HG02798 (cell line): ENCODE results near the gene NRP2.
A peak's percentile ranks its signal among the peaks of the same experiment; 100 is the strongest.

ENCODE experiments used
- ATAC-seq: cut with Tn5 transposase; IDR thresholded peaks from one replicate; pipeline ENCODE4 v1.9.1; 2021; ENCODE audit warnings: mild to moderate bottlenecking; ENCODE audit not compliant: unreplicated experiment, poor library complexity

Gene NRP2

DNA sequence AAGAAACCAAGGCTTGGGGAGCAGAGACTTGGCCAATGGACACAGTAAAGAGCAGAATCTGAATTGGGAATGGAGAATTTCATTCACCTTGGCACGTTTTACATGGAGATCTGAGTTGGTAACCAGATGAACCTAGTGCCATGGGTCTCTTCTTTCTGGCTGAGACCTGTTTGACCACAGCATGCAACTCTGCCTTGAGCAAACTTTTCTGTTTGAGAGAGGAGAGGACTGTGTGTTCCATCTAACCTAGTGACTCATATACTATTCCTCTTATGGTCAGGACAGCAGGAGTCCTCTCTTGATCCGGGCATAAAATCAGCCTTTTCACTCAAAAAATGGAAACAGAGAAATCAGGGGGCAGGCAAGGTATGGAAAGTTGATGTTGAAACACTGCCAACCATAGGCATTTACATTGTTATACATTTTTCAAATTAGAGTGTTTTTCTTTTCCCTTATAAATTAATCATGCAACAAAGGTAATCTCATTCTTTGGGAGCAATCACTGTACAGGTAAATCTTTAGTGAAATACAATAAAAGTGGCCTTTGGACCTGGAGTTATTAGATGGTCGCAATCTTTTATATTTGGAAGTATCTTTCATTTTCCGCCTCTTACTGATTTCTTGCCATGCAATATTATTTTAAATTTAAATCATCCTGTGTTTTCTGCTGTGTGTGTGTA, 86.7 kb downstream of the NRP2 start:
- ATAC-seq: no peak

DNA sequence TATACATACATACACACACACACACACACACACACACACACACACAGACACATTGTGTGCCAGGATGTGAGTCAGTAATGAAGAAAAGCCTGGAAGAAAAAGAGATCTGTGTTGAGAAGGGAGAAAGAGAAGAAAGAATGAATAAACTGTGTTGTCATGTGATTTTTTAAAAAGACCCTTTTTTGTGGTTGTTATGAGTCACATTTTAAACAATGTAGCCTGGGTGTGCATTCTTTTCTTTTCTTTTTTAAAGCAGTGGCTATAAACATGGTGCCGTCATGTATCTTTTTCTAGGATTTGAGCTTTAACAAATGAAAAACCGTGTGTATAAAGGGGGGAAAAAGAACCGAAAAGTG, 87.2 kb downstream of the NRP2 start:
- no peak for ATAC-seq

DNA sequence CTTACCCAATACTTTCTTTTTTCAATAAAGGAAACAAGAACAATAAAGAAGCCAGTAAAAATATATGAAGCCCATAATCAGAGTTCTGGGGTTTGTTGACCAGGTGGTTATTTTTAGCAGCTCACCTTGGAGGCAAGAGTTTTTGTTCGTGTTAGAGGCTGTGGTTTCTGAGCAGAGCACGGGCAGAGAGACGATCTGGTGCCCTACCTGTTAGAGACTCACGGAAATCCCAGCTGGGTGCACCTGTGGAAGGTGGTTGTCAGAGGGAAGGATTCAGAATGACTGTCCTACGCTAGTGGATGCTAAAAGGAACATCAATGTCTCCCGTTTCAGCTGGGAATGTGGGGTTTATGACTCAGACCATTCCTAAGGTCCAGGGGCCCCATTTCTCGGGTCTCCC, 87.6 kb downstream of the NRP2 start:
- no peak for ATAC-seq

DNA sequence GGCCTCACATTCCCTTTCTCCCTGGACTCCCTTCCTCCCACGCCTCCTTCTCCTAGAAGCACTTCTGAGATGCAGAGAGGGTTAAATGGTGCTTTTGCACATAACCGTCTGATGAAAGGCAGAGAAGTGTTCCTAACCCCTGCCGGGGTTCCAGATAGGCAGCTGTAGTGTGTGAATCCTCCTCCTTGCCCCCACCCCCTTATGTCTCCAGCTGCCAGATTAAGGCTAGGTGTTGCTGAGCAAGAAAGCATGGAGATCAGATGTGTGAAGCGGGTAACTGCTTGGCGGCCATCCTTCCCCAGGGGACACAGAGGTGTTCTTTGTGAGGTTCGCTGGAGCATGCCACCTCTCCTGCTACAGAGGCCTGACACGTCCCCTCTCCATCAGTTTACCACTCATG, 88.3 kb downstream of the NRP2 start:
- no peak for ATAC-seq

DNA sequence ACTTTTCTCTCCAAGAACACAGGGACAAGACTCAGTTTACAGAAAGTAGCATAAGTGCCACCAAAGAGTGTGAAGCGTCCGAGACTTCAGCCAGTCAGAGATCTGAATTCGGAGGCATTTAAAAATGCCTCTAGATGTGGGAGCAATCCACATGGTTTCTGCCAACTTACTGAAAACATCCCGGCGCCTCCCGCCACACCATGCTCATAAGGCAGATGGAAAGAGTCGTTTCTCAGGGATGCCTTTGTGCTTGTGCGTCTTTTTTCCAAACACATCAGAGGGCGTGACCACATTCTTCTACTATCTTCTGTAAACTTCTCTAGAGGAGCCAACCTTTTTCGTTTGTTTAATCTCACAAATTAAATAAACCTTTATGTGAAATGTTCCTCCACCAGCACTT, 88.7 kb downstream of the NRP2 start:
- ATAC-seq: no peak

DNA sequence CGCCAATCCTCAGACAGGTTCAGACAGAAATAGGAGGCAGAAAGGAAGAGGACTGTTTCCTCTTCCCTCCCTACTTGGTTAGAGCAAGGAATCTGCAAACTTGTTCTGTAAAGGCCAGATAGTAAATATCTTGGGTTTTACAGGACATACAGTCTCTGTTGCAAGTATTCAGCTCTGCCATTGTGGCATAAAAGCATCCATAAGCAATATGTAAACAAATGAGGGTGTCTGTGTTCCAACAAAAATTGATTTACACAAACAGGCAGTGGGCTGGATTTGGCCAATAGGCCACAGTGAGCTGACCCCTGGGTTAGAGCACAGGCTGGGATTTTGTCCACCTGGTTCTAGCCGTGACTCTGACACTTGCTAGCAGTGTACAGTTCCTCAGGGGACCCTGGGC, 89.4 kb downstream of the NRP2 start:
- no peak for ATAC-seq

DNA sequence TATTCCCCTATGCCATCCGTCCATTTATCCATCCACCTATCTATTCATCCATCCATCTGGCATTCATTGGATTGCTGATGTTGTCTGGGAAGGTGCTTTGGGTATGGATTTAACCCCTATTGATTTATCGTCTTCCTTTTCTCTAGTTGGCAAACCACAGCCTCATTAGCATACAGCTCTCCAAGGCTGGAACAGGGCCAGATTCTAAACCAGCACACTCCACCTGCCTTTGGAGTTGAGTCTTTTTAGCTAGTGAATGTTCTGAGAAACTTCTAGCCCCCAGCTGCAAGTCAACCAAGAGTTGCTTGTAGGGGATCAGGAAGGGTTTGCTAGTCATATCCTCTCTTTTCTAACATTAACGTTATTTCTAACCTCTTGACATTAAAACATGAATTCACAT, 90.7 kb downstream of the NRP2 start:
- ATAC-seq: no peak

DNA sequence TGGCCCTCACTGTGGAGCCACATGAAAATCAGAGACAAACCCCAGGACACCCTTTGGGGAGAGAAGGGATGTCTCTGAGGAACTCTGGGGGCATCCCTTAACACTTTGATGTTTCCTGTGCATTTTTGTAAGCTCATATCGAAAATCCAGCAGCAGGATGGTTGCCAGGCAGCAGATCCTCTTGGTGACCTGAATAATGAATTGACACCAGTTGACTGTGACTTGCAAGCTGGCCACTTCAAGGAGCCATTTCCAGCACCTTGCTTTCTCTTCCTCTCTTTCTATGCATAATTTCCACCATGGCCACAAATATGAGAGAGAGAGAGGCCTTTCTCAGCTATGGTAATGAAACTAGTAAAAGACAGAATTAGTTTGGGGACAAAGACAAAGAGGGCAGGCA, 91.7 kb downstream of the NRP2 start:
- ATAC-seq: no peak

DNA sequence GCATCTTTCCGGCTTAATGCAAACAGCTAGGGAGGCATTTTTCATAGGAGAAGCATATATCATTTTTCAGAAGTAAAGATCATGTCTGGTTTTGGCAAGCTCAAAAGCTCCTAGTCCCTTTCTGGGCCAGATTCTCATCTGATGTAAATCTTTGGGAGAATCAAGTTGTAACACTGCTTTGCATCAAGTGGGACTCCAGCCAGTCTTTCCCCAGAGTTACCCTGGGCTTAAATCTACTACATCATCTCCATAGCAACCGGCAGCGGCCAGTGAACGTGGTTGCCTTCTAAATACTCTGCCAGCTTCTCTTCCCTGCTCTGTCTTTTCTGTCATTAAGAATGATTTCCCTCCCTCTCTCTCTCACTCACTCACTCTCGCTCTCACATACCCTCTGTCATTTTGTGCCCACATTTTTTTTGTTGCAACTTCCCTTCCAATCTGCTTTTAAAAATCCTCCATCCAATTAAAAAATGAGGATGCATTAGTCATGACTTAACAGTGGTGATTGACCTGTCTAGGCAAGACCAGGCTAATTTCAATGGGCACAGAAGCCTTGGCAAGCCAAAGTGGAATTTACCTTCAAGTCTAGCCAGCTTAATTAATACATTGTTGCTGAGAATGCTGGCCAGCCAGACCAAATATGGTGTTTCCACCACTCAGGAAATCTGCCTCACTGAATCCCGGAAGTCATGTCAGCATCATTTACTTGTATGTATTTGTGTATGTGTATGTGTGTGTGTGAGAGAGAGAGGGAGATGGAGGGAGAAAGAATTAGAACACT, 93.0 kb downstream of the NRP2 start:
- no peak for ATAC-seq

DNA sequence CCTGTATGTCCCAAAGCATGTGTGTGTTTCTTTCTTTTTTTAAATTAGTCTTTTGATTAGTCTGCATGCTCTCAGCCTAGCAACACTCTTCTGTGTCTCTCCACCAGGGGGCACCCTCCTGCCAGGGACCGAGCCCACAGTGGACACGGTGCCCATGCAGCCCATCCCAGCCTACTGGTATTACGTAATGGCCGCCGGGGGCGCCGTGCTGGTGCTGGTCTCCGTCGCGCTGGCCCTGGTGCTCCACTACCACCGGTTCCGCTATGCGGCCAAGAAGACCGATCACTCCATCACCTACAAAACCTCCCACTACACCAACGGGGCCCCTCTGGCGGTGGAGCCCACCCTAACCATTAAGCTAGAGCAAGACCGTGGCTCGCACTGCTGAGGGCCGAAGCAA, 93.8 kb downstream of the NRP2 start:
- peak; percentile 68 for ATAC-seq

DNA sequence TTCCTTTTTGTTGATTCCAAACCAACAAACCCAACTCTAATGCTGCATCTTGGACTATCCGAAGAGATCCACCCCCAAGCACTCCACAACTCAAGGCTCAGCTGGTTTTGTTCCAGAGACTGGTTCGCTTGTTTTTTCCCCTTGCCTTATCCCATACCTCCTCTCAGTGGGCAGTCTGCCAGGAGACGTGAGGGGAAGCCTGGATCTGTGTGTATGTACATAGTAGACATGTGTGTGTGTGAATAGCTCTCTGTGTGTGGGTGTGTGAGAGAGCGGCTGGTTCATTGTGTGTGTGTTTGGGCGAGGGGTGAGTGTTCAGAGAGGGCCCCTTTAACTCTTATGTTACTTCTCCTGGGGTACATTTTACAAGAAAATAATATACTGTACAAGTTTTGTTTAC, 94.4 kb downstream of the NRP2 start:
- ATAC-seq: no peak

DNA sequence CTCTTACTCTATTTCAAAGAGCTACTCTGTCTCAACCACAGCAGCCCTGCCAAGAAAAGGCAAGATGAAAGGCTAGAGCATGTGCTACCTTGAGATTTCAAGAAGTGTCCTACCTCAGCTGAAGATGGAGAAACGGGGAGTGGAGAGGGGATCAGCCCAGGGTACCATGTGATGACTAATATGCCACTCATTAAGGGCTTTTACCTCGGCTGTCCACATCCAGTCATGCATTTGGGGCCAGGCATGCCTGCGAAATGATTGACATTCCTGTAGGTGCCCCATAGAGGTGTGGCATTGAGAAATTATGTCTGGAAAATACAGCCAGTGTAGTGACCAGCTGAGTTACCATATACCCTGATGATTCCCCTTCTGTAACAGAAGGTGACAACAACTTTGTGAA, 96.1 kb downstream of the NRP2 start:
- ATAC-seq: no peak

DNA sequence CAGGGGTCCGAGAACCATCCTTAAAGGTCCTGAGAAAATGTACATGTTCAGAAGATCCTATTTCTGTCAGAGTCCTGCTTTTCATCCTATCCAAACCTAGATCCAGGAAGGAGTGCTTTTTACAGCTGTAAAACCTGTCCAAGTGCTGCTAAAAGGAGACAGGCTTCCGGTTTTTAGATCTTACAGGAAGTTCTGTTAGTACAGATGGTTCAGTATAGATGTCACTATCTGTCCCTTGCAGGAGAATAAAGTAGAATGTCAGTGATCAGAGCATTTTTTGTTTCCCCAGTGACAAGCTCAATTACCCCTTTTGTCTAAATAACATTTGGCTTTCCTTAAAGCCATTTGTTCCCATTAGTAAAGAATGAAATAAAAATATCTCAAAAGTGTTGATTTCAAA, 98.3 kb downstream of the NRP2 start:
- ATAC-seq: no peak

DNA sequence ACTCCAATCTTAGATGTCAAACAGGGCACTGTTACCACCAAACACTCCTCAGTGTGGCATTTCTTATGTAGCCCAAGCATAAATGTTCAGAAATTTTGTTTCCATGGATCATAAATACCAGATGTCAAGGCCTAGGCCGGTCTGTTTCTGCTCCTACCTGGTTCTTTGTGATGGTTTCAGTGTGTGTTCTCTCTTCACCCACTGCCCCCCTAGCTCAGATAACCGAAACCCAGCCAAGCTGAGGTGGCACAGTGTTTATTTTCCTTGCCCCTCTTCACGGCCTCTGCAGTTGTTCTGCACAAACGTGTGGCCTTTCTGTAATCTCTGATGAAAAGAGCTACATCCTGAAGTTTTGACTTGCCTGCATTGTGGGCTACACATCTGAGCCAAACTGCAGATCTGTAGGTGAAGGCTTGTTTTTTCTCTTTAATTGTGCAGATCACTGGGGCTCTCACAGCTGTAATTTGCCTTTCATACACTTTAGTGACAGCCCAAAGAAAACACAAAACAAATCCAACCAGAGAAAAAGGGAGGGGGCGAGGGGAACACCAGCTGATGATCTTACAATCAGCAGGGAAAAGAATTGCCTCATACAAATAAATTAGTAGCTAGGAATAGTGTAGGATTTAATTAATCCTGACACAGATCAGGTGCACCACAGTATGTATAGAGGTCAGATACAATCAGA, 99.1 kb downstream of the NRP2 start:
- no peak for ATAC-seq

DNA sequence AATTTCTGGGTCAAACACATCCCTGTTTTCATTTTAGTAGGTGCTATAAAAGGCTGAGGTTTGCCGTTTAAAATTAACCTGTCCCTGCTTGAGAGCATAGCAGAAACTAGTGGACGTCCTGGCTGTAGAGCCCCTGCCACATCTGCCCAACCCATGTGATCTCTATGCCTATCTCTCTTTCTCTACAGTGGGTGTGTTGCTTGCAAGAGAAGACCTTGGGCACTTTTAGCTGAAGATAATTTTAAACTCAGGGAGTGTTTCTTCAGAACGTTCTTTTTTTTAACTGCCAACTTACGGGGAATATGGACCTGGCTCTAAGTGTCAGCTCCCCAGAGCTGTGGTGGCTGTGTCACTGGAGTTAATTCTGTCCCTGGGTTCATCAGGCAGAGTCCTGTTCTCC, 100.6 kb downstream of the NRP2 start:
- no peak for ATAC-seq

DNA sequence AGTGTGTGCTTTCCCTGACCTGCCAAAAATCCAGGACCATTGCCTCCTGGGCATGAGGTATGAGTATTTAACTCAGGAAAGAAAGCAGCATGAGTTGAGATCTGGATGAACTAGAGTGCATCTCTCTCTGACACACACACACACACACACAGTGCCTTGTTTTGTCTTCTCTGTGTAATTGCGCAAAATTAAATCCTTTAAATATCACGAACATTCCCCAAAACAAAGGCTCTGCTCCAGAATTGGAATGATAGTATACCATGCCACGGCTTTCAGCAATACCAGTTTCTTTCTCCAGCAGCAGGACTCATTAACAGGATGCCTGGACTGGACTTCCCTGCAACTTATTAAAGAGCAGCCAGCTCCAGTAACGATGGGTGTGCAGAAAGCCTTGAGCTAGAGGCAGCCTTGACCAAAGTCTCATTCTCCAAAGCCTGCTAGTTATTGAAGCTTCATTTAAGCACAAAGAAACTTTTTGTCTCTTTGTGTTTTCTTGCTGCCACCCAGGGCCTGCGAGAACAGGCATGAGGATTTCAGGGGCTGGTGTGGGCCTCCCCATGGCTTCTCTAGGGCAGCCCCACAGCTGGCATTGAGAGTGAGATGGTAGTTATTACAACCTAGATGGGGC, 101.7 kb downstream of the NRP2 start:
- ATAC-seq: no peak

DNA sequence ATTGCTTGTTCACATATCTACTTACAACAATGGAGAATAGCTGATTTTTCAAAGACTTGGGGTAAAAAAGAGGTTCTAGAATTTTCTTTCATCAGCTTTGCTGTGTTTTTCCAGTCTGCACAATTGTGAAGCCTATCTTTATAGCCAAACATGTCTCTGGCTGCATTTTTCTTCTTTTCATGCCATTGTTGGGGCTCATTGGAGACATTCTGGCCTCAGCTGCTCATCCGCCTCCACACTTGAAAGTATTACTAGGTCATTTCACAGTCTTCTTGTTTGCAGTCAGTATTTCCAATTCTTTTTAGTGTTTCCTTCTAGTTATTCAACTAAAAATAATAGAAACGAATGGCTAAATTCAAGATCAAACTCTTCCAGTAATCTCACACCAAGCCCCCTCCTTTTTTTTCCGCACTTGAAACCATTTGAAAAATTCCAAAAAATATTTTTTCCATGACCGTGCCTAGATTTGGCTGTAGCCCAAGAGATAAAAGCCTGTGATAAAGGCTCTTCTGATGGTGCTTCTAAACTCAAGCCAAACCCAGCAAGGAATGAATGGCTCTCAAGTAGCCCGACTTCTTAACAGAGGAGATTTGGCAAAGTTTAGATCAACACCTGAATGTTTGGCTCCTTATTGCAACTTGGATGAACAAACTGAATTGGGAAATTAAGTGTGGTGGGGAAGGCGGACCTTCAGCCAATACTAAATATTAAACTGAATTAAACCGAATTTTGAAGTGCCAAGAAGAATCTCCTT, 103.4 kb downstream of the NRP2 start:
- no peak for ATAC-seq

DNA sequence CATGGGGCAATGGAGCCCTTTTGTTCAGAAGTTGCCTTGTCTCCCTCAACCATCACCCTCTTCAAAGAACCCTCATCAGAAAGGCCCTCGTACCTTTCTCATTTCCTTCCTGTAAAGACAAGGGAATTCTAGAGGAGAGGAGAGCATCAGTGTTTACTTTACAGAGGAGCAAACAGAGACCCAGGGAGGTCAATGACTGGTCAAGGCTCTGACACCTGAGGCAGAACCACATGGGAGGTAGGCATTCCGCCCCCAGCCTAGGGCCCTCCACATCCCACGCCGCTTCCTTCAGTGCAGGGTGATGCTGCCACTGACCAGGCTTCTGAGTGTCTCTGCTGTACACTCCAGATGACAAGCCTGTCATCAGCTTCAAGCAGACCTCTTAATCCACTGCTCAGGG, 104.7 kb downstream of the NRP2 start:
- ATAC-seq: no peak

DNA sequence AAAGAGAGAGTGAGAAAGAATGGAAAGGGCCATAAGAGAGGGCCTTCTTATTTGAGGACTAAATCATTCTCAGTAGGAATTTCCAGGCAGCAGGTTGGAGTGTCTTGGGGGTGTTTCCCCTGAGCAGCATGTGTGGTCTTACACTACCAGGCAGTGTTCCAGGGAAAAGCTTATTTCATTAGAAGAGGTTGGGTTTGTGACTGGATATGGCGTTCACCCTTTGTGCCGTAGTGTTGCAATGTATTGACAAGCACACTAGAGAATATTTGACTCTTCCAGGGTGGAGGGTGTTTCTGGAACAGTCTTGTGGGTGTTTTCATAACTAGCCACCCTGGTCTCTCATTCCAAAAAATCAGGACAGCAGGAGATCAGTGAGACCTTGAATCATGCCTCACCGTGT, 105.5 kb downstream of the NRP2 start:
- ATAC-seq: no peak

DNA sequence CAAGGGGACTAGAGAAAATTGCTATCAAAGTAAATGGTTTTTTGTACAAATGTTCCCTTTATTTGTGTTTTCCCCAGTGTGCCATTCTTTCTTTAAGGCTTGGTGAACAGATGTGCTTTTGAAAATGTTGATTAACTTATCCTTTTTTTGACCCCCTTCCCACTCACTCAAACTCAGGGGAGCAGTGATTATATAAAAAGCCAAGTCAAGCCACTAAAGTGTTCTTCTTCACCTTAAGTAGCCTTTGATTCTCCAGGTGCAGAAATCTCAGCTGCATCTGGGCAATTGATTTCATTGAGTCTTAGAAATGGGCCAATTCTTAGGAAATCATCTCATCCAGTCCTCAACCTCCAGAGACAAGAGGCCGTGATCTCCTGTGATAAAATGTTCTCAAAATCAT, 107.6 kb downstream of the NRP2 start:
- ATAC-seq: no peak

DNA sequence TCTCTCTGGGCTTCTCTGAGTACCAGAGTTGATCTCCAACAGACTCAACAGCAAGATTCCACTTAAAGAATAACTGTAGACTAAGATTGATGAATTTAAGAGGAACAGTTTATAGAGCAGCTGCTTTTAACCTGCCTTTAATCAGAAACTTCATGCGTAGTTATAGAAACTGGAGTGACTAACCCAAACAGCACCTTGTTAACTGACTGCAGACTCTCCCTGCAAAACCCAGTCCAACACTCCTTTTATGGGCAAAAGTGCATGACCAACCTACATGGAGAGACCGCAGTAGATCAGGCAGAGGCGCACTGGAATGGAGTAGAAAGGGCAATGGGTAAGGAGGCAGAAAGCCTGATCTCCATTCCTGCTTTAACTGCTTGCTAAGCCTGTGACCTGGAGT, 110.6 kb downstream of the NRP2 start:
- ATAC-seq: no peak
